B cell (primary cell): Measurements from ENCODE around the gene PDILT.

Source experiments
- EZH2 ChIP-seq: IDR thresholded peaks from 2 replicates; pipeline ENCODE4 v1.6.1; 2012; ENCODE audit warnings: borderline replicate concordance, low read depth, mild to moderate bottlenecking, moderate library complexity, low read length; ENCODE audit not compliant: insufficient read depth, poor library complexity, severe bottlenecking
- TF ChIP-seq, protein P1 (sequence below): fragments of 200-600 bp; IDR thresholded peaks from one replicate; pipeline ENCODE4 v1.8.0; 2022; ENCODE audit warnings: antibody characterized with exemption, mild to moderate bottlenecking

DNA sequence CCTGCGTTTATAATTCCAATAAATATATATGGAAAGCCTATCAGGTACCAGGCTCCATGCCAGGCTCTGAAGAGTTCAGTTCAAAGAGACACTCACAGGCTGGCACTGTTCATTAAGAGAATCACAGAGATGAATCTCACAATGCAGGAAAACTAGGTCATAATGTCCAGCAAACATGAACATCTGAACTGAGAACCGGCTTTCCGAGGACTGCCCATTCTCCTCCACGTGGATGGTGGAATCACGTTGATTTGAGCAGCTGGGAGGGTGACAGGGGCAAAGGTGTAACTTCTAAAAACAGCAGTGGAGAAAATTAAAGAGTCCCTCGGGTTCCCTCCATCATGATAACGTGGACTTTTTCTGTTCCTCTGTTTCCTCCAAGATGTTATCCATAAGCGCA, 87.4 kb downstream of the PDILT start:
- TF ChIP-seq, protein P1, sequence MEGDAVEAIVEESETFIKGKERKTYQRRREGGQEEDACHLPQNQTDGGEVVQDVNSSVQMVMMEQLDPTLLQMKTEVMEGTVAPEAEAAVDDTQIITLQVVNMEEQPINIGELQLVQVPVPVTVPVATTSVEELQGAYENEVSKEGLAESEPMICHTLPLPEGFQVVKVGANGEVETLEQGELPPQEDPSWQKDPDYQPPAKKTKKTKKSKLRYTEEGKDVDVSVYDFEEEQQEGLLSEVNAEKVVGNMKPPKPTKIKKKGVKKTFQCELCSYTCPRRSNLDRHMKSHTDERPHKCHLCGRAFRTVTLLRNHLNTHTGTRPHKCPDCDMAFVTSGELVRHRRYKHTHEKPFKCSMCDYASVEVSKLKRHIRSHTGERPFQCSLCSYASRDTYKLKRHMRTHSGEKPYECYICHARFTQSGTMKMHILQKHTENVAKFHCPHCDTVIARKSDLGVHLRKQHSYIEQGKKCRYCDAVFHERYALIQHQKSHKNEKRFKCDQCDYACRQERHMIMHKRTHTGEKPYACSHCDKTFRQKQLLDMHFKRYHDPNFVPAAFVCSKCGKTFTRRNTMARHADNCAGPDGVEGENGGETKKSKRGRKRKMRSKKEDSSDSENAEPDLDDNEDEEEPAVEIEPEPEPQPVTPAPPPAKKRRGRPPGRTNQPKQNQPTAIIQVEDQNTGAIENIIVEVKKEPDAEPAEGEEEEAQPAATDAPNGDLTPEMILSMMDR = no peak
- no peak for TF ChIP-seq EZH2
